GM13976 (cell line): ENCODE results near the gene ME2.
"Not testable (repeated sequence)": the region's sequence is repeated elsewhere in the genome, so short reads cannot be mapped to it uniquely, and the experiment has no call there.

Source experiments
- DNase-seq: peaks from one replicate; pipeline ENCODE4 v3.0.0; 2012; ENCODE audit warnings: low spot score
- in situ Hi-C: fragments of 300-500 bp; cut with MboI; formaldehyde crosslinking; loops from one replicate; pipeline ENCODE4 v1.12.0; 2022; ENCODE audit warnings: low sequenced_read_pairs, mixed read lengths, inconsistent platforms; ENCODE audit not compliant: unreplicated experiment
- TF ChIP-seq, protein P1 (sequence below): IDR thresholded peaks from 2 replicates; pipeline ENCODE4 v1.5.1; 2012; ENCODE audit warnings: borderline replicate concordance, mild to moderate bottlenecking; ENCODE audit not compliant: insufficient read depth; ENCODE audit errors: extremely low read depth, missing control alignments, control extremely low read depth

ME2 gene

DNA sequence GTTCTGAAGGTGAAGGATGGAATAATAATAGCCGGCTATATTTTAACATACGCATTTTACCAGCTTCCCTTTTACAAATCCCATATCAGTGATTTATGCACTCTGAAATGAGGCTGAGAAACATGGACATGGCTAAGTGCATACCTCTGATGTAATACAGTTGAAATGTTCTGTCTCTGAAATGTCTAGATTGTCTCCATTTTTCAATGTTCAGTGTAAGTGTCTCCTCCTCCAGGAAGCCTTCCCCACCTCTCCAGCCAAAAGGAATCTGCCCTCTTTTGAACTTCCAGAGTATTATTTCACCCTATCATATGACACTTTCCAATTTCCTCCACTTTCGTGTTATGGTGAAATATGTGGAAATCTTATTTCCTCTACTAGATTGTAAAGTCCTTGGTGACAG lies 29.5 kb upstream of the ME2 start:
- TF ChIP-seq, protein P1, sequence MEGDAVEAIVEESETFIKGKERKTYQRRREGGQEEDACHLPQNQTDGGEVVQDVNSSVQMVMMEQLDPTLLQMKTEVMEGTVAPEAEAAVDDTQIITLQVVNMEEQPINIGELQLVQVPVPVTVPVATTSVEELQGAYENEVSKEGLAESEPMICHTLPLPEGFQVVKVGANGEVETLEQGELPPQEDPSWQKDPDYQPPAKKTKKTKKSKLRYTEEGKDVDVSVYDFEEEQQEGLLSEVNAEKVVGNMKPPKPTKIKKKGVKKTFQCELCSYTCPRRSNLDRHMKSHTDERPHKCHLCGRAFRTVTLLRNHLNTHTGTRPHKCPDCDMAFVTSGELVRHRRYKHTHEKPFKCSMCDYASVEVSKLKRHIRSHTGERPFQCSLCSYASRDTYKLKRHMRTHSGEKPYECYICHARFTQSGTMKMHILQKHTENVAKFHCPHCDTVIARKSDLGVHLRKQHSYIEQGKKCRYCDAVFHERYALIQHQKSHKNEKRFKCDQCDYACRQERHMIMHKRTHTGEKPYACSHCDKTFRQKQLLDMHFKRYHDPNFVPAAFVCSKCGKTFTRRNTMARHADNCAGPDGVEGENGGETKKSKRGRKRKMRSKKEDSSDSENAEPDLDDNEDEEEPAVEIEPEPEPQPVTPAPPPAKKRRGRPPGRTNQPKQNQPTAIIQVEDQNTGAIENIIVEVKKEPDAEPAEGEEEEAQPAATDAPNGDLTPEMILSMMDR, result no peak
- in situ Hi-C loops, result no loop called here

DNA sequence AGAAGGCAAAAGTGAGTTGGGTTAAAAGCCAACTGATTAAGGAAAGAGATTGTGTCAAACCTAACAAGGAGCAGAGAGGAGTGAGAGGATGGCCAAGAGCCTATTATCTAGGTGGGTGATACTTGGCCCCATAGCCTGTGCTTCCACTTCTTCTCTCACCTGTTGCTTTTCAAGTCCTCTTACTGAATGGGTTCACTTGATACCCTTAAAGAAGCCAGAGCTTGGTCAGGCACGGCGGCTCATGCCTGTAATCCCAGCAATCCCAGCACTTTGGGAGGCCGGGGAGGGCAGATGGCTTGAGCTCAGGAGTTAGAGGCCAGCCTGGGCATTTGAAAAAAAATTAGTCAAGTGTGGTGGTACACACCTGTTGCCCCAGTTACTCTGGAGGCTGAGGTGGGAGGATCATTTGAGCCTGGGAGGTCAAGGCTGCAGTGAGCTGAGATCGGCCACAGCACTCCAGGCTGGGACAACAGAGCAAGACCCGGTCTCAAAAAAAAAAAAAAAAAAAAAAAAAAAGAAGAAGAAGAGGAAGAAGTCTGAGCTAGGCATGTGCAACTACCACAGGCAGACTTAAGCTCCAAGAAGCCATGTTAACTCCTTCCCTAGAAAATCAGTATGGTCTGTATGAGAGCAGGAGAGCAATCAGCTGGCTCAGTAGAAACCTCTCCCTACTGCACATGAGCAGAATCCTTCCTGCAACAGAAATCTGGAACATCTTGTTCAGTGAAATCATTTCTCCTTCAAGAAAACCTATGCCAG lies 28.4 kb upstream of the ME2 start:
- TF ChIP-seq, protein P1, result no peak
- in situ Hi-C loops, result no loop called here
- no peak for DNase-seq

More for the DNA sequence above, 29.5 kb upstream of the ME2 start:
- DNase-seq, result no peak

DNA sequence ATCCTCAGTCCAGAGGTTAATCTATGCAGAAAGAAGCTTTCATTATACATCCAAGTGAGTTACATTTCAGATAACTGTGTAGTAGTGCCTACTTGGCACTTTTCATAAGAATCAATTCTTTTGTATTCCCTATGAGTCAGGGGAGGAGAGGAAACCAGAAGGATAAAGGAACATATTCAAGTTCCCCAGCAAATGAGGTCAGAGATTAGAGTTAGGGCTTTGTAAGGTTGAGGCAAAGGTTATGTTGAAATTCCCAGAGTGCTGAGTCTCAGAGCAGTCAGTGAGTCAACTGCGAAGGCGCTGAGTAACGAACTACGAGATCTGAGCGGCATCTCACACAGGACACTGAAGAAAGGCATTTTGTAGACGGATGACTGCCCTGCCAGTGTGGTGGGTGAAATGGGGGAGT lies 25.1 kb upstream of the ME2 start:
- TF ChIP-seq, protein P1, result no peak
- in situ Hi-C loops, result no loop called here
- no peak for DNase-seq

DNA sequence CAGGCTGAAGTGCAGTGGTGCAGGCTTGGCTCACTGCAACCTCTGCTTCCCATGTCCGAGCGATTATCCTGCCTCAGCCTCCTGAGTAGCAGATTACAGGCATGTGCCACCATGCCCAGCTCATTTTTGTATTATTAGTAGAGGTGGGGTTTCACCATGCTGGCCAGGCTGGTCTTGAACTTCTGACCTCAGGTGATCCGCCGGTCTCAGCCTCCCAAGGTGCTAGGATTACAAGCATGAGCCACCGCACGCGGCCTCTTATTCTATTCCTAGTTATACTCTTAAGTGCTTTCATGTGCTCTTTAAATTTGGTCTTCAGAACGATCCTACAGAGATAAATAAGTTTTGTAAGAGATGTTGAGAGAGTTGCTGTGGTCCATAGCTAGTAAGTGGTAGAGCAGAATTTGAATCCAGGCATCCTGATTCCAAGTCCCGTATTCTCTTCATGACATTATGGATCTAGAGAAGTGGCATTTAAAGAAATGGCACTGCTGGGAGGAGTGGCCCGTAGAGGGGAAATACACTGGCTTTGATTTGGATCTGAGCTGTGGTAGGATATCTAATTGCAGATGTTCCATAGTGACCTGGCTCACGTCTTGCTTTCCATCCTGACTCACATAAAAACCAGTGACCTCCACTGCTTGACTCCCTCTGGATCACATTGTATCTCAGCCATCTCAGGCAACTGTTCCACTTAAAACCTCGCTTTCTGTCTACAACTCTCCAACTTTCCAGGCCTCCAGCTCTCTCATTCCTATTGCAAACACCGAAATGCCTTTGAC lies 22.8 kb upstream of the ME2 start:
- in situ Hi-C loops, result no loop called here
- TF ChIP-seq, protein P1, result no peak
- no peak for DNase-seq

DNA sequence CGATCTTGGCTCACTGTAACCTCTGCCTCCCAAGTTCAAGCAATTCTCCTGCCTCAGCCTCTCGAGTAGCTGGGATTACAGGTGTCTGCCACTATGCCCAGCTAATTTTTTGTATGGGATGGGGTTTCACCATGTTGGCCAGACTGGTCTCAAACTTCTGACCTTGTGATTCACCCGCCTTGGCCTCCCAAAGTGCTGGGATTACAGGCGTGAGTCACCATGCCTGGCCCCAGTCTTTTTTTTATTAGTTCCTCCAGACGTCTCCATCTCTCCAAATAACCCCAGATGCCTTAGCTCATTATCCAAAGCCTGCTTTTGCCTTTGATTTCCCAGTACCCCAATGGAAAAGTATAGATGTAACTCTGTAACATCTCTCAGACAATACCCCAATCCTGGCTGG lies 21.8 kb upstream of the ME2 start:
- DNase-seq, in situ Hi-C loops: not testable (repeated sequence)

DNA sequence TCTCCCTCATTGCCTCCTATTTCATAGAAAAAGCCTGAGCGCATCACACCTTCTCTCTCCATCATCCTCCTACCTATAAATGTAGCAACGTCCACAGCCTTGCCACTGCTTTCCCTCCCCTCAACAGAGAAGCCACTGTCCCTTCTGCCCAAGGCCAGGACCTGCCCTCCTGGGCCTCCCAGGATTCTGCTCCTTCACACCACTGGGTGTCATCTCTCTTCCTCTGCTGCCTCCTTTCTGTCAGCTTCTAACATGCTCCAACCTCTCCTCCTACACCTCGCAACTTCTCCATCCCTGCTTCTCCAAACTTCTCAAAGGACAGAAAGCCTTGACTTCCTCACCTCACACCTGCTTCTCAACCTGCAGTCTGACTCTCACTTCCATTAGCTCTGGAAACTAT lies 21.2 kb upstream of the ME2 start:
- DNase-seq, result no peak
- TF ChIP-seq, protein P1, result no peak
- in situ Hi-C loops, result no loop called here

DNA sequence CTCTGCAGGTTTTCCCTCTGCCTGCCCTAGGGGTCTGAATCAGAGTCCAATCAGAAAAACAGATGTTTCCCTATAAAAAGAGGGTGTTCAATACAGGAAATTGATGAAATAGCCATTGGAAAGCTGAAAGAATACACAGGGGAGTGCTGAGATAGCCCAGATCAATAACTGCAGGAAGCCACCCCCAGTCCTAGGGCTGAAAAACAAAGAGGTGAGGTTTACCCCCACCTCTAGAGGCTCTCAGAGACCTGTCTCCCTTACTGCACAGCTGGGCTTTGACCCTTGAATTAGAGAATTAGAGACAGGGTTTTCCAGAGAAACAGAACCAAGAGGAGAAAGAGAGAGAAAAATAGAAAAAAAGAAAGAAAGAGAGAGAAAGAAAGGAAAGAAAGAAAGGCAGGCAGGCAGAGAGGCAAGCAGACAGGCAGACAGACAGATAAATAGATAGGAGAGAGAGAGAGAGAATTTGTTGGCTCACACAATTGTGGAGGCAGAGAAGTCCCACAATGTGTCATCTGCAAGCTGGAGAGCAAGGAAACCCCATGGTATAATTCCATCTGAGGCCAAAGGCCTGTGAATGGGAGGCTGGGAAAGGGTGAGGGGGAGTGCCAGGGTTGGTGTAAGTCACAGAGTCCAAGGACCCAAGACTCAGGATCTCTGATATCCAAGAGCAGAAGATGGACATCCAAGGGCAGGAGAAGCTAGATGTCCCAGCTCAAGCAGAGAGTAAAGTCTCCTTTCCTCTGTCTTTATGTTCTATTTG lies 18.9 kb upstream of the ME2 start:
- TF ChIP-seq, protein P1, result no peak
- no peak for DNase-seq
- in situ Hi-C loops, result no loop called here
